ENCODE measurements around the gene MORN5.

Gene MORN5

GRCh38 chr9:122118343-122119165, 41.2 kb upstream of the MORN5 start:
- Histone ChIP-seq H3K4me1 (ENCODE audit: insufficient read depth, low read length, poor library complexity, severe bottlenecking) (peaks cover 3% of the 10 kb centered on the region), H3K36me3 (ENCODE audit: insufficient read depth, low read length) (no peaks in the 10 kb centered on the region), H4K20me1 (ENCODE audit: insufficient read depth, low read length, poor library complexity, severe bottlenecking) (no peaks in the 10 kb centered on the region), H3K9me3 (ENCODE audit: insufficient read depth, low read depth, low read length) (no peaks in the 10 kb centered on the region), H3K27me3 (ENCODE audit: insufficient read depth, low read length, poor library complexity, severe bottlenecking) (no peaks in the 10 kb centered on the region), H3K79me2 (ENCODE audit: insufficient read depth, low read length) (no peaks in the 10 kb centered on the region), H3F3A (ENCODE audit: low read depth) (no peaks in the 10 kb centered on the region), H3K9ac (ENCODE audit: low read depth, low read length, poor library complexity, severe bottlenecking) (no peak overlapping the region), H2AFZ (ENCODE audit: low read length) (no peak overlapping the region), H3K9me2 (replicated peaks; ENCODE audit: low read depth, low read length) (no peaks in the 10 kb centered on the region), H3K4me3 (ENCODE audit: low read length, poor library complexity, severe bottlenecking) (no peak overlapping the region), H3K4me2 (ENCODE audit: low read depth, low read length, poor library complexity, severe bottlenecking) (no peak overlapping the region)
- TF ChIP-seq CTCF (conservative IDR thresholded peaks at IDR 0.05; ENCODE audit: low read length) (no peak), EZH2phosphoT487 (IDR thresholded peaks at IDR 0.05; ENCODE audit: borderline replicate concordance) (no peak)

- TF ChIP-seq EZH2phosphoT487 (IDR thresholded peaks at IDR 0.05; ENCODE audit: borderline replicate concordance) (no peak), CTCF (conservative IDR thresholded peaks at IDR 0.05; ENCODE audit: low read length) (no peak)
- Histone ChIP-seq H3K36me3 (ENCODE audit: insufficient read depth, low read length) (no peaks in the 10 kb centered on the region), H3K9me2 (replicated peaks; ENCODE audit: low read depth, low read length) (no peaks in the 10 kb centered on the region), H3K9me3 (ENCODE audit: insufficient read depth, low read depth, low read length) (no peaks in the 10 kb centered on the region), H3K27me3 (ENCODE audit: insufficient read depth, low read length, poor library complexity, severe bottlenecking) (no peaks in the 10 kb centered on the region), H2AFZ (ENCODE audit: low read length) (no peak overlapping the region), H3K4me3 (ENCODE audit: low read length, poor library complexity, severe bottlenecking) (no peak overlapping the region), H3K4me2 (ENCODE audit: low read depth, low read length, poor library complexity, severe bottlenecking) (no peak overlapping the region), H3K79me2 (ENCODE audit: insufficient read depth, low read length) (no peaks in the 10 kb centered on the region), H3K4me1 (ENCODE audit: insufficient read depth, low read length, poor library complexity, severe bottlenecking) (peaks cover 3% of the 10 kb centered on the region), H3K9ac (ENCODE audit: low read depth, low read length, poor library complexity, severe bottlenecking) (no peak overlapping the region), H3F3A (ENCODE audit: low read depth) (no peaks in the 10 kb centered on the region), H4K20me1 (ENCODE audit: insufficient read depth, low read length, poor library complexity, severe bottlenecking) (no peaks in the 10 kb centered on the region)
Measured at GRCh38 chr9:122119166-122119521, 40.6 kb upstream of the MORN5 start.

GRCh38 chr9:122119721-122120120, 40.0 kb upstream of the MORN5 start:
- TF ChIP-seq CTCF (conservative IDR thresholded peaks at IDR 0.05; ENCODE audit: low read length) (no peak), EZH2phosphoT487 (IDR thresholded peaks at IDR 0.05; ENCODE audit: borderline replicate concordance) (no peak)
- no peaks in the 10 kb centered on the region for H4K20me1 ChIP-seq (ENCODE audit: insufficient read depth, low read length, poor library complexity, severe bottlenecking)
- no peaks in the 10 kb centered on the region for H3K36me3 ChIP-seq (ENCODE audit: insufficient read depth, low read length)
- no peak overlapping the region for H2AFZ ChIP-seq (ENCODE audit: low read length)
- H3F3A ChIP-seq (ENCODE audit: low read depth): no peaks in the 10 kb centered on the region
- H3K4me3 ChIP-seq (ENCODE audit: low read length, poor library complexity, severe bottlenecking): no peak overlapping the region
- H3K4me1 ChIP-seq (ENCODE audit: insufficient read depth, low read length, poor library complexity, severe bottlenecking): peaks cover 3% of the 10 kb centered on the region
- H3K9ac ChIP-seq (ENCODE audit: low read depth, low read length, poor library complexity, severe bottlenecking): no peak overlapping the region
- H3K9me3 ChIP-seq (ENCODE audit: insufficient read depth, low read depth, low read length): no peaks in the 10 kb centered on the region
- H3K27me3 ChIP-seq (ENCODE audit: insufficient read depth, low read length, poor library complexity, severe bottlenecking): no peaks in the 10 kb centered on the region
- H3K79me2 ChIP-seq (ENCODE audit: insufficient read depth, low read length): no peaks in the 10 kb centered on the region
- H3K4me2 ChIP-seq (ENCODE audit: low read depth, low read length, poor library complexity, severe bottlenecking): no peak overlapping the region
- no peaks in the 10 kb centered on the region for H3K9me2 ChIP-seq (replicated peaks; ENCODE audit: low read depth, low read length)

Measured in Loucy (cell line).